ENCODE measurements around the gene IQCN. TPM values are rescaled to one million over a fixed set of nuclear protein-coding genes. Genes with fewer than 3 reads are reported as not detected.

Gene IQCN
- 26.5 TPM for total RNA-seq
- under 1 TPM in 3 of 4 donors, not detected in 1; 0.03 to 0.28 (median 0.16) TPM for polyA plus RNA-seq

DNA sequence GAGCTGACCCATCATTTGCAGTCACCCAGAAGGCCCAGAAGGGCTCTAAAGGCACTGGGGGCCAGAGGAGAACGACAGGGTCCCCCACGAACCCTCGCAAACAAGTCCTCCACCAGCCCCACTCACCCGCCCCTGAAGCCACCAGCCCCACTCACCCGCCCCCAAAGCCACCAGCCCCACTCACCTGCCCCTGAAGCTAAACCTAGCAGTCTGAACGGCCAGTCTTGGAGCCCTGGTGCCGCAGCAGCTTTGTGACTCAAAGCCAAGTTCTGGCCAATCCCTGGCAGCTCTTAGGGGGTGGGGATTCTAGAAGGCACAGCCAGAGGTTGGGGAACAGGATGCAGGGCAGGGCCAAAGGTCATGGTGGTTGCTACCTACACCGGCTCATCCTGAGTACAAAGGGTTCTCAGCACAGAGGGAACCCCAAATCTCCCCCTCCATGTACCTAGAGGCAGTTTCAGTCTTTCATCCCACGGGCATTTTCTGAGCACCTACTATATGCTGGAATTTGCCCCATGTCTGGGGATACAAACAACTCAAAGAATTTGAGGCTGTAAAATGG lies at the start of gene IQCN:
TSS of gene IQCN (minus strand) at position 234 of the 562 bp plus-strand sequence. CDS start 4,974 bp downstream, outside the sequence.
- peaks cover 21% of the 10 kb centered on the region for H3K36me3 ChIP-seq (ENCODE audit: control insufficient read depth, insufficient read depth, low read length)
- peak within 1 kb of the TSS; percentile 59 to 98 (median 68) for H3K4me3 Mint-ChIP-seq
- no peaks in the 10 kb centered on the region for H3K9me3 ChIP-seq (ENCODE audit: control insufficient read depth in 2 of 2, low read length in 2 of 2)
- no peak within 1 kb of the TSS for H3K27ac ChIP-seq (ENCODE audit: insufficient read depth, low read length, poor library complexity, severe bottlenecking)
- peaks cover 35% of the 10 kb centered on the region for H3K4me1 ChIP-seq (ENCODE audit: control insufficient read depth, insufficient read depth, low read length, poor library complexity, severe bottlenecking)
- H3K27me3 ChIP-seq (ENCODE audit: control insufficient read depth, insufficient read depth, low read length), result no peaks in the 10 kb centered on the region
- H3K27me3 Mint-ChIP-seq, result peaks cover 51% of the 10 kb centered on the region
- peak within 1 kb of the TSS; percentile 19 for H3K4me3 ChIP-seq (ENCODE audit: low read depth, low read length)
- peaks cover 0 to 22% (median 0%) of the 10 kb centered on the region in 7 donors for H3K9me3 Mint-ChIP-seq
- H3K27ac Mint-ChIP-seq, result peak within 1 kb of the TSS in 2 of 3 donors; percentile 78 to 99
- ATAC-seq (ENCODE audit: low read depth in 2 of 2), result peak in 1 of 2 donors; percentile 30
- peak; percentile 37 to 69 (median 54) for DNase-seq
- peaks cover 11% of the 10 kb centered on the region for H3K36me3 Mint-ChIP-seq
- peaks cover 2 to 57% (median 25%) of the 10 kb centered on the region in 4 donors for H3K4me1 Mint-ChIP-seq

DNA sequence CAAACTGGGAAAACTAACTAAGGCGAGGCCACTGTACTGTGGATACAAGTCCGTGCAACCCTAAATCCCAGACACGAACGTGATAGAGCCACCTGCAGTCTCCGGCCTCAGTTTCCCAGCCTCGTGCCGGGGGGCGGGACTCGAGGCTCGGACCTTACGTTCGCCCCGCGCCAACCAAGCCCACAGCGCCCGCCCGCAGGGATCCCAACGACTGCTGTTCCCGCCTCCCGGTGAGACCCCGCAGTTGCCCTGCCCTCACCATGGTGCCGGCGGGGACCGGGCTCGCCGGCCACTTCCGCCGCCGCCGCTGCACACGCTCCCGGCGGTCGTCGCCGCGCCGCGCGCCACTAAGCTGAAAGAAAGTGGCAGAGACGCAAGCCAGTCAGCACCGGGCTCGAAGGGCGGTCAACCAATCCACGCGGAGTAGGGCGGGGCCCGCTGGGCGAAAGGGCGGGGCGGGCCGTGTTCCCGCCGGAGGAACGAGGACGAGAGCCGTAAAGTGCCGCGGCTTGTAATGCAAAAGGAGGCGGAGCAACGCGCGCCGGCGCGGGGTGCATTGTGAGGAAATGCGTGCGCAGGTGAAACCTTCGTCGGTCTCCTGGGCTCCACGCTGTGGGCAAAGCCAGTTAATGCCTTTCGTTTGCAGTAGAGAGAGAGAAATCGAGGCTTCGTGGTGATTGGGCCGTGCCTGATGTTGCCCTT lies 48.7 kb upstream of the IQCN start, which contains the start of gene LSM4:
TSS of gene LSM4 (minus strand) at position 318 of the 702 bp plus-strand sequence. CDS start at position 262, 56 bp downstream.
- H3K27me3 ChIP-seq (ENCODE audit: control insufficient read depth, insufficient read depth, low read length), result no peaks in the 10 kb centered on the region
- H3K9me3 ChIP-seq (ENCODE audit: control insufficient read depth in 2 of 2, low read length in 2 of 2), result no peaks in the 10 kb centered on the region
- H3K4me3 ChIP-seq (ENCODE audit: low read depth, low read length), result peak within 1 kb of the TSS; percentile 77
- Mint-ChIP-seq H3K4me1 (peaks cover 22 to 57% (median 34%) of the 10 kb centered on the region in 4 donors), H3K27ac (peak within 1 kb of the TSS; percentile 91 to 97 (median 96)), H3K27me3 (no peaks in the 10 kb centered on the region), H3K9me3 (peaks cover 0 to 2% (median 0%) of the 10 kb centered on the region in 7 donors), H3K36me3 (peaks cover 3% of the 10 kb centered on the region), H3K4me3 (peak within 1 kb of the TSS; percentile 78 to 94 (median 86))
- peak within 1 kb of the TSS; percentile 94 for H3K27ac ChIP-seq (ENCODE audit: insufficient read depth, low read length, poor library complexity, severe bottlenecking)
- DNase-seq (peak; percentile 99 to 100 (median 99)), ATAC-seq (ENCODE audit: low read depth in 2 of 2) (peak; percentile 96)
- no peaks in the 10 kb centered on the region for H3K36me3 ChIP-seq (ENCODE audit: control insufficient read depth, insufficient read depth, low read length)
- peaks cover 52% of the 10 kb centered on the region for H3K4me1 ChIP-seq (ENCODE audit: control insufficient read depth, insufficient read depth, low read length, poor library complexity, severe bottlenecking)

GRCh38 chr19:18322318-18322758 lies 48.1 kb upstream of the IQCN start:
- peaks cover 3% of the 10 kb centered on the region for H3K36me3 Mint-ChIP-seq
- no peaks in the 10 kb centered on the region for H3K27me3 ChIP-seq (ENCODE audit: control insufficient read depth, insufficient read depth, low read length)
- H3K4me1 Mint-ChIP-seq, result peaks cover 28 to 63% (median 38%) of the 10 kb centered on the region in 4 donors
- no peaks in the 10 kb centered on the region for H3K36me3 ChIP-seq (ENCODE audit: control insufficient read depth, insufficient read depth, low read length)
- H3K4me1 ChIP-seq (ENCODE audit: control insufficient read depth, insufficient read depth, low read length, poor library complexity, severe bottlenecking), result peaks cover 57% of the 10 kb centered on the region
- no peaks in the 10 kb centered on the region for H3K9me3 ChIP-seq (ENCODE audit: control insufficient read depth in 2 of 2, low read length in 2 of 2)
- H3K27ac ChIP-seq (ENCODE audit: insufficient read depth, low read length, poor library complexity, severe bottlenecking), result peak overlapping the region; percentile 90
- no peak for ATAC-seq (ENCODE audit: low read depth in 2 of 2)
- H3K27ac Mint-ChIP-seq, result peak overlapping the region; percentile 91 to 96 (median 91)
- H3K4me3 Mint-ChIP-seq, result peak overlapping the region; percentile 78 to 94 (median 86)
- peak in 2 of 3 donors; percentile 22 to 58 for DNase-seq
- H3K4me3 ChIP-seq (ENCODE audit: low read depth, low read length), result peak overlapping the region; percentile 77
- H3K9me3 Mint-ChIP-seq, result peaks cover 0 to 2% (median 0%) of the 10 kb centered on the region in 7 donors
- no peaks in the 10 kb centered on the region for H3K27me3 Mint-ChIP-seq

DNA sequence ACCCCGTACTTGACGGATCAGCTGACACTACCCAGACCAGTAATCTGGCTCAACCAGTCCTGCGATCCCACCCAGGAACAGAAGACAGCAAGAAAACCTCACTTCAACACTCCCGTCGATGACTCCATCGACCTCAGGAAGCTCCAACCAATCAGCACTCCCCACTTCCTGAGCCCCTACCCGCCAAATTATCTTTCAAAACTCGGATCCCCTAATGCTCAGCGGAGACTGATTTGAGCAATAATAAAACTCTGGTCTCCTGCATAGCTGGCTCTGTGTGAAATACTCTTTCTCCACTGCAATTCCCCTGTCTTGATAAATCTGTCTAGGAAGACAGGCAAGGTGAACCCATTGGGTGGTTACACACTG lies 47.5 kb upstream of the IQCN start:
- no peaks in the 10 kb centered on the region for H3K36me3 ChIP-seq (ENCODE audit: control insufficient read depth, insufficient read depth, low read length)
- H3K27ac ChIP-seq (ENCODE audit: insufficient read depth, low read length, poor library complexity, severe bottlenecking), result peak overlapping the region; percentile 90
- H3K4me3 ChIP-seq (ENCODE audit: low read depth, low read length), result peak overlapping the region; percentile 77
- Mint-ChIP-seq H3K27ac (peak overlapping the region; percentile 91 to 96 (median 91)), H3K4me3 (peak overlapping the region; percentile 78 to 94 (median 86)), H3K36me3 (peaks cover 3% of the 10 kb centered on the region), H3K27me3 (no peaks in the 10 kb centered on the region), H3K9me3 (peaks cover 0 to 2% (median 0%) of the 10 kb centered on the region in 7 donors), H3K4me1 (peaks cover 28 to 63% (median 38%) of the 10 kb centered on the region in 4 donors)
- H3K4me1 ChIP-seq (ENCODE audit: control insufficient read depth, insufficient read depth, low read length, poor library complexity, severe bottlenecking), result peaks cover 57% of the 10 kb centered on the region
- no peaks in the 10 kb centered on the region for H3K27me3 ChIP-seq (ENCODE audit: control insufficient read depth, insufficient read depth, low read length)
- DNase-seq (peak in 1 of 3 donors; percentile 65), ATAC-seq (ENCODE audit: low read depth in 2 of 2) (no peak)
- no peaks in the 10 kb centered on the region for H3K9me3 ChIP-seq (ENCODE audit: control insufficient read depth in 2 of 2, low read length in 2 of 2)

GRCh38 chr19:18320865-18321733 lies 46.8 kb upstream of the IQCN start:
- peak overlapping the region; percentile 78 to 94 (median 86) for H3K4me3 Mint-ChIP-seq
- Histone ChIP-seq H3K36me3 (ENCODE audit: control insufficient read depth, insufficient read depth, low read length) (no peaks in the 10 kb centered on the region), H3K4me3 (ENCODE audit: low read depth, low read length) (peak overlapping the region; percentile 77), H3K27me3 (ENCODE audit: control insufficient read depth, insufficient read depth, low read length) (no peaks in the 10 kb centered on the region), H3K27ac (ENCODE audit: insufficient read depth, low read length, poor library complexity, severe bottlenecking) (peak overlapping the region; percentile 90), H3K9me3 (ENCODE audit: control insufficient read depth in 2 of 2, low read length in 2 of 2) (no peaks in the 10 kb centered on the region), H3K4me1 (ENCODE audit: control insufficient read depth, insufficient read depth, low read length, poor library complexity, severe bottlenecking) (peaks cover 57% of the 10 kb centered on the region)
- peak overlapping the region; percentile 91 to 96 (median 91) for H3K27ac Mint-ChIP-seq
- H3K27me3 Mint-ChIP-seq, result no peaks in the 10 kb centered on the region
- DNase-seq, result no peak
- H3K9me3 Mint-ChIP-seq, result peaks cover 0 to 2% (median 0%) of the 10 kb centered on the region in 7 donors
- H3K4me1 Mint-ChIP-seq, result peaks cover 28 to 64% (median 38%) of the 10 kb centered on the region in 4 donors
- no peak for ATAC-seq (ENCODE audit: low read depth in 2 of 2)
- H3K36me3 Mint-ChIP-seq, result peaks cover 3% of the 10 kb centered on the region

DNA sequence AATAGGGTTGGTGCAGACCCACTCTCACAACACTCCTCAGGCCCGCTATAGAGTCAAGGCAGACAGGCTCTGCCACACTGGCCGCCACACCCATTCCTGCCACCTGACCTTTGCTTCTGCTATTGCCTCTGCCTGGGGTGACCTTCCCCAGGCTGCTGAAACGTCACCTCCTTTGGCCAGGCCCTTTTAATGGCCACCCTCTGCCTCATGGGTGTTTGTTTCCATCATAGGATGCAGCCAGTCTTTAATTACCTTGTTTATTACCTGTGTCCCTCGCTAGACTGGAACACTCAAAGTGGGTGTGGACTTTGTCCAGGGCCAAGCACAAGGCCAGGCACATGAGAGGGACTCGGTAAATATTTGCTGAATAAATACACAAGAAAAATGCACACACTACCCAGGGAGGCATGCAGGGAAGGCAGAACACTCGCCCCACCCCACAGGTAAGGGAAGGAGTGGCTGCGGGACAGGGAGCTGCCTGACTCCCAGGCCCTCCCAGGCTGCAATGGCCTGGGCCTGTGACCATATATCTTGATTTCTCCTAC lies 45.4 kb upstream of the IQCN start:
- Mint-ChIP-seq H3K27ac (peak overlapping the region; percentile 91 to 98 (median 93)), H3K4me1 (peaks cover 28 to 69% (median 41%) of the 10 kb centered on the region in 4 donors), H3K36me3 (peaks cover 3% of the 10 kb centered on the region), H3K9me3 (peaks cover 0 to 2% (median 0%) of the 10 kb centered on the region in 7 donors), H3K27me3 (no peaks in the 10 kb centered on the region), H3K4me3 (peak overlapping the region; percentile 63 to 86 (median 68))
- DNase-seq, result no peak
- Histone ChIP-seq H3K36me3 (ENCODE audit: control insufficient read depth, insufficient read depth, low read length) (no peaks in the 10 kb centered on the region), H3K4me3 (ENCODE audit: low read depth, low read length) (no peak overlapping the region), H3K4me1 (ENCODE audit: control insufficient read depth, insufficient read depth, low read length, poor library complexity, severe bottlenecking) (peaks cover 57% of the 10 kb centered on the region), H3K27me3 (ENCODE audit: control insufficient read depth, insufficient read depth, low read length) (no peaks in the 10 kb centered on the region), H3K9me3 (ENCODE audit: control insufficient read depth in 2 of 2, low read length in 2 of 2) (no peaks in the 10 kb centered on the region), H3K27ac (ENCODE audit: insufficient read depth, low read length, poor library complexity, severe bottlenecking) (peak overlapping the region; percentile 90)
- ATAC-seq (ENCODE audit: low read depth in 2 of 2), result no peak

All from CD4-positive, CD25-positive, alpha-beta regulatory T cell (primary cell).